ENCODE results near the gene ERC2.

GRCh38 chr3:55647670-55648069, 820.6 kb downstream of the ERC2 start:
- TF ChIP-seq CTCF (IDR thresholded peaks at IDR 0.05; ENCODE audit: extremely low read depth in 1 of 2, insufficient read depth in 1 of 2, low read depth in 1 of 2, low read length in 2 of 2) = no peak
- TF ChIP-seq EZH2 (IDR thresholded peaks at IDR 0.05; ENCODE audit: borderline replicate concordance, low read depth, low read length, severe bottlenecking) = no peak
- no peak for TF ChIP-seq POLR2AphosphoS5 (IDR thresholded peaks at IDR 0.05; ENCODE audit: insufficient read depth, low read depth, low read length)
- TF ChIP-seq POLR2A (IDR thresholded peaks at IDR 0.05; ENCODE audit: low read depth, low read length) = no peak
- TF ChIP-seq MAX (IDR thresholded peaks at IDR 0.05; ENCODE audit: insufficient read depth, insufficient read length) = no peak
- no peak for TF ChIP-seq MYC (IDR thresholded peaks at IDR 0.05; ENCODE audit: low read depth, low read length)
